Fibroblast of lung (primary cell): ENCODE results near the gene CERS6.

ENCODE experiments used
- CTCF ChIP-seq, 2 donors: IDR thresholded peaks in 1 of 2; conservative IDR thresholded peaks in 1 of 2; 1 replicate in 1 of 2; 2 replicates in 1 of 2; pipeline ENCODE4 v1.5.1; 2011 to 2012; ENCODE audit warnings: low read length in 2 of 2, control low read depth in 1 of 2, inconsistent platforms in 1 of 2, low read depth in 1 of 2, mild to moderate bottlenecking in 1 of 2
- EZH2 ChIP-seq: IDR thresholded peaks from 2 replicates; pipeline ENCODE4 v1.5.1; 2012; ENCODE audit warnings: low read length, control low read depth, mild to moderate bottlenecking; ENCODE audit errors: missing control alignments

DNA sequence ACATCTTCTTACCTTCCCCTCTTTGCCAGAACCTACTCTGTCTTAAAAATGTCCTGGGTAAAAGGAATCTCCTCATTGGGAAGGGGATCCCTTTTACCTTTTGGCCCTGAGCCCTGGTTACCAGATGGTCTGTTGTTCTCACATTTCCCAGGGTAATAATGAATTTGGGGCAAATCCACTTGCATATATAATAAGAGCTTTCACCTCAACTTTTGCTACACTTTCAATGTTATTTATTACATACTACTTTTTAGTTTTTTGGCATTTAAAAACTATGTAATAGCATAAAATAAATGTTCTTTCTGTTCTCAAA, 15.0 kb downstream of the CERS6 start:
- TF ChIP-seq CTCF (conservative IDR thresholded peaks at IDR 0.05 in 1 of 2, IDR thresholded peaks at IDR 0.05 in 1 of 2; ENCODE audit: low read depth in 1 of 2, low read length in 2 of 2) (no peak), EZH2 (no peak)
